Uterus (tissue), 4 donors: ENCODE results near the gene SLC39A10. TPM values are rescaled to one million over a fixed set of nuclear protein-coding genes. Genes with fewer than 3 reads are reported as not detected.

Experiments used
- DNase-seq, 2 donors: peaks; one replicate each; pipeline ENCODE4 v3.0.0-alpha.2; 2019 to 2020
- H3K27ac ChIP-seq, 2 donors: fragments of 200-600 bp; sonication (generic); 1 replicate in 1 of 2; 2 replicates in 1 of 2; pipeline ENCODE4 v1.5.1; 2016 to 2018
- H3K27me3 ChIP-seq, 2 donors: fragments of 200-600 bp; sonication (generic); one replicate each; pipeline ENCODE4 v1.5.1; 2018 to 2019; ENCODE audit warnings: control low read depth in 1 of 2
- H3K36me3 ChIP-seq, 2 donors: fragments of 200-600 bp; sonication (generic); one replicate each; pipeline ENCODE4 v1.5.1; 2019; ENCODE audit warnings: control low read depth in 1 of 2
- H3K4me1 ChIP-seq, 2 donors: fragments of 200-600 bp; sonication (generic); one replicate each; pipeline ENCODE4 v1.5.1; 2018 to 2019; ENCODE audit warnings: control low read depth in 1 of 2
- H3K4me3 ChIP-seq, 2 donors: fragments of 200-600 bp; sonication (generic); 1 replicate in 1 of 2; 2 replicates in 1 of 2; pipeline ENCODE4 v1.5.1; 2018 to 2019; ENCODE audit warnings: mild to moderate bottlenecking in 1 of 2
- H3K9me3 ChIP-seq, 2 donors: fragments of 200-600 bp; sonication (generic); one replicate each; pipeline ENCODE4 v1.5.1; 2019; ENCODE audit warnings: control low read depth in 1 of 2
- CTCF ChIP-seq, 4 experiments: fragments of 200-600 bp in 2 of 4; fragments of 450-650 bp in 2 of 4; sonication (generic) in 2 of 4; IDR thresholded peaks; one replicate each; pipeline ENCODE4 v1.5.1; 2016 to 2019; ENCODE audit warnings: antibody characterized with exemption in 4 of 4, mild to moderate bottlenecking in 2 of 4, moderate library complexity in 1 of 4
- POLR2A ChIP-seq, 2 donors: fragments of 450-650 bp; IDR thresholded peaks; one replicate each; pipeline ENCODE4 v1.6.1; 2016; ENCODE audit warnings: antibody characterized with exemption in 2 of 2, mild to moderate bottlenecking in 1 of 2, moderate library complexity in 1 of 2
- intact Hi-C: fragments of 100-400 bp; cut with DNase I; formaldehyde crosslinking; loops from one replicate; pipeline ENCODE4 v1.15.1; 2023; ENCODE audit warnings: low total_unique reads
- total RNA-seq, 4 donors: library from RNA; depleted of rRNA in 3 of 4; stranded (reverse); fragments of >200 nt in 3 of 4; gene quantifications; one replicate each; pipeline versions ENCODE4 v1.1.0 to v1.2.4, GENCODE V29; 2014 to 2023
- donor health status: DM: yes; HTN: yes; CAD: no.

The SLC39A10 gene
- total RNA-seq, 4 donors from 2014 or later, result 13.1 to 93.5 (median 31.4) TPM

GRCh38 chr2:195695002-195695631 lies 38.1 kb downstream of the SLC39A10 start:
- DNase-seq, result no peak
- H3K4me1 ChIP-seq, result no peaks in the 10 kb centered on the region
- H3K27me3 ChIP-seq, result no peaks in the 10 kb centered on the region
- no peaks in the 10 kb centered on the region for H3K36me3 ChIP-seq
- intact Hi-C loops, result no loop called here
- H3K9me3 ChIP-seq, result peaks cover 0 to 2% of the 10 kb centered on the region in 2 donors
- H3K27ac ChIP-seq, result no peak overlapping the region
- TF ChIP-seq POLR2A (IDR thresholded peaks at IDR 0.05) (no peak), CTCF (IDR thresholded peaks at IDR 0.05) (no peak)
- H3K4me3 ChIP-seq, result no peak overlapping the region

GRCh38 chr2:195696012-195696411 lies 39.0 kb downstream of the SLC39A10 start:
- Histone ChIP-seq H3K4me3 (no peak overlapping the region), H3K27me3 (no peaks in the 10 kb centered on the region), H3K36me3 (no peaks in the 10 kb centered on the region), H3K27ac (no peak overlapping the region), H3K9me3 (peaks cover 0 to 8% of the 10 kb centered on the region in 2 donors), H3K4me1 (no peaks in the 10 kb centered on the region)
- no peak for DNase-seq
- TF ChIP-seq POLR2A (IDR thresholded peaks at IDR 0.05), result no peak
- TF ChIP-seq CTCF (IDR thresholded peaks at IDR 0.05), result no peak
- intact Hi-C loops, result no loop called here

- no peaks in the 10 kb centered on the region for H3K4me1 ChIP-seq
- no peak for TF ChIP-seq POLR2A (IDR thresholded peaks at IDR 0.05)
- TF ChIP-seq CTCF (IDR thresholded peaks at IDR 0.05), result no peak
- peaks cover 0 to 8% of the 10 kb centered on the region in 2 donors for H3K9me3 ChIP-seq
- H3K4me3 ChIP-seq, result no peak overlapping the region
- H3K27ac ChIP-seq, result no peak overlapping the region
- no peak for DNase-seq
- no peaks in the 10 kb centered on the region for H3K27me3 ChIP-seq
- intact Hi-C loops, result no loop called here
- no peaks in the 10 kb centered on the region for H3K36me3 ChIP-seq
Measured at GRCh38 chr2:195697681-195698220, 40.7 kb downstream of the SLC39A10 start.

- H3K9me3 ChIP-seq, result peaks cover 0 to 8% of the 10 kb centered on the region in 2 donors
- H3K4me3 ChIP-seq, result no peak overlapping the region
- intact Hi-C loops, result no loop called here
- no peaks in the 10 kb centered on the region for H3K4me1 ChIP-seq
- no peaks in the 10 kb centered on the region for H3K27me3 ChIP-seq
- H3K27ac ChIP-seq, result no peak overlapping the region
- H3K36me3 ChIP-seq, result no peaks in the 10 kb centered on the region
- no peak for DNase-seq
- TF ChIP-seq CTCF (IDR thresholded peaks at IDR 0.05), result no peak
- TF ChIP-seq POLR2A (IDR thresholded peaks at IDR 0.05), result no peak
Measured at GRCh38 chr2:195700480-195700879, 43.5 kb downstream of the SLC39A10 start.

GRCh38 chr2:195706161-195706900 lies 49.3 kb downstream of the SLC39A10 start:
- no peak for DNase-seq
- peaks cover 0 to 5% of the 10 kb centered on the region in 2 donors for H3K36me3 ChIP-seq
- H3K9me3 ChIP-seq, result no peaks in the 10 kb centered on the region
- intact Hi-C loops, result no loop called here
- H3K27ac ChIP-seq, result no peak overlapping the region
- no peak for TF ChIP-seq CTCF (IDR thresholded peaks at IDR 0.05)
- TF ChIP-seq POLR2A (IDR thresholded peaks at IDR 0.05), result no peak
- no peaks in the 10 kb centered on the region for H3K27me3 ChIP-seq
- H3K4me1 ChIP-seq, result no peaks in the 10 kb centered on the region
- H3K4me3 ChIP-seq, result no peak overlapping the region
